K562 (cell line): Measurements from ENCODE around the gene UBR3. TPM values are rescaled to one million over a fixed set of nuclear protein-coding genes. Genes with fewer than 3 reads are reported as not detected.

Source experiments
- ATAC-seq: fragments of 200-7000 bp; cut with Tn5 transposase; 3 replicates; pipeline ENCODE4 v1.9.1; 2020; ENCODE audit warnings: moderate library complexity
- BruUV-seq: library from RNA; stranded (reverse); fragments of 400-500 nt; replicated peaks from 2 replicates; lab custom pipeline; 2021; lab: Mats Ljungman, UMichigan
- CTCF ChIA-PET: fragments of 300-600 bp; formaldehyde crosslinking; extraction: SDS; loops from one replicate; lab custom pipeline; 2021; ENCODE audit warnings: low intra/inter-chr PET ratio; lab: Yijun Ruan, JAX
- POLR2A ChIA-PET: fragments of 300-600, 350-650 bp; sonication (Branson Sonifier 250); formaldehyde crosslinking; extraction: SDS; loops from one replicate; lab custom pipeline; 2021; ENCODE audit warnings: antibody characterized with exemption, inconsistent platforms; lab: Yijun Ruan, JAX
- DNase-seq, 4 experiments: peaks; one replicate each; pipeline versions ENCODE4 v3.0.0 to v3.0.0-alpha.2; 2011 to 2018; ENCODE audit warnings: low spot score in 3 of 4, mixed read lengths in 3 of 4; ENCODE audit errors: extremely low read depth in 1 of 4
- FAIRE-seq: peaks from 2 replicates; lab custom pipeline; 2011; peaks lifted over from hg19 to GRCh38; lab: Jason Lieb, UNC
- H2AFZ ChIP-seq: 2 replicates; pipeline ENCODE4 v1.6.0; 2011; ENCODE audit warnings: low read depth, low read length, control low read depth, inconsistent platforms
- H3K27ac ChIP-seq: fragments of 200-600 bp; 3 replicates; pipeline ENCODE4 v1.8.0; 2011; ENCODE audit warnings: low read depth, mild to moderate bottlenecking, control low read depth, inconsistent platforms, low read length, moderate library complexity, mixed read lengths; ENCODE audit errors: extremely low read depth
- H3K27me3 ChIP-seq, 2 experiments: fragments of 300-600 bp in 1 of 2; 2 replicates in 1 of 2; 3 replicates in 1 of 2; pipeline versions ENCODE4 v1.6.0 to v1.8.0; 2011; ENCODE audit warnings: inconsistent platforms in 2 of 2, low read length in 2 of 2, mild to moderate bottlenecking in 1 of 2, mixed read lengths in 1 of 2, moderate library complexity in 1 of 2; ENCODE audit not compliant: control insufficient read depth in 2 of 2, insufficient read depth in 2 of 2
- H3K36me3 ChIP-seq: fragments of 300-600 bp; 3 replicates; pipeline ENCODE4 v1.8.0; 2011; ENCODE audit warnings: mild to moderate bottlenecking, low read length, inconsistent platforms; ENCODE audit not compliant: control insufficient read depth, insufficient read depth
- H3K4me1 ChIP-seq, 2 experiments: fragments of 200-600 bp in 1 of 2; replicated peaks in 1 of 2; 2 replicates in 1 of 2; 3 replicates in 1 of 2; pipeline versions ENCODE4 v1.5.1 to v1.8.0; 2011; ENCODE audit warnings: inconsistent platforms in 2 of 2, low read length in 2 of 2, mild to moderate bottlenecking in 1 of 2, mixed read lengths in 1 of 2, moderate library complexity in 1 of 2; ENCODE audit not compliant: control insufficient read depth in 2 of 2, insufficient read depth in 2 of 2
- H3K4me2 ChIP-seq: 2 replicates; pipeline ENCODE4 v1.6.1; 2011; ENCODE audit warnings: low read length, control low read depth, inconsistent platforms, mixed read lengths; ENCODE audit not compliant: insufficient read depth
- H3K4me3 ChIP-seq: fragments of 200-600 bp; sonication (generic), shearing (Covaris generic); 2 replicates; pipeline ENCODE4 v1.5.1; 2016; ENCODE audit warnings: control low read depth, inconsistent platforms
- H3K79me2 ChIP-seq: fragments of 200-600 bp; 3 replicates; pipeline ENCODE4 v1.8.0; 2011; ENCODE audit warnings: low read length, inconsistent platforms; ENCODE audit not compliant: control insufficient read depth, insufficient read depth
- H3K9ac ChIP-seq, 2 experiments: 2 replicates each; pipeline versions ENCODE4 v1.6.0 to v1.6.1; 2011; ENCODE audit warnings: low read depth in 2 of 2, low read length in 2 of 2, control low read depth in 1 of 2, inconsistent platforms in 1 of 2, mild to moderate bottlenecking in 1 of 2, mixed read lengths in 1 of 2; ENCODE audit not compliant: insufficient read depth in 1 of 2
- H3K9me1 ChIP-seq: one replicate; pipeline ENCODE4 v1.6.0; 2011; ENCODE audit warnings: inconsistent platforms, mild to moderate bottlenecking, low read length, moderate library complexity; ENCODE audit not compliant: control insufficient read depth, insufficient read depth
- H3K9me3 ChIP-seq: replicated peaks from 2 replicates; pipeline ENCODE4 v1.5.1; 2011; ENCODE audit warnings: low read depth, low read length, inconsistent platforms; ENCODE audit not compliant: control insufficient read depth, insufficient read depth
- H4K20me1 ChIP-seq: replicated peaks from 2 replicates; pipeline ENCODE4 v1.6.1; 2011; ENCODE audit warnings: low read length, inconsistent platforms, mixed read lengths; ENCODE audit not compliant: control insufficient read depth, insufficient read depth
- ADNP ChIP-seq: fragments of 200-800 bp; sonication (Bioruptor generic); IDR thresholded peaks from 2 replicates; pipeline ENCODE4 v1.6.1; 2016; ENCODE audit warnings: missing genetic modification characterization, missing compliant biosample characterization
- ELK3 ChIP-seq: fragments of 450-650 bp; formaldehyde crosslinking; IDR thresholded peaks from 2 replicates; pipeline ENCODE4 v1.4.0; 2020; ENCODE audit warnings: mild to moderate bottlenecking
- GTF2A2 ChIP-seq: IDR thresholded peaks from 2 replicates; pipeline ENCODE4 v1.6.1; 2016; ENCODE audit warnings: mild to moderate bottlenecking, missing genetic modification characterization, missing compliant biosample characterization
- NBN ChIP-seq: fragments of 450-650 bp; IDR thresholded peaks from 2 replicates; pipeline ENCODE4 v1.6.1; 2016; ENCODE audit warnings: low read depth, mild to moderate bottlenecking
- NR2C1 ChIP-seq, 2 experiments: fragments of 450-650 bp; IDR thresholded peaks; 2 replicates each; pipeline ENCODE4 v1.6.1; 2017; ENCODE audit warnings: mild to moderate bottlenecking in 2 of 2, antibody characterized with exemption in 1 of 2, inconsistent platforms in 1 of 2, missing compliant biosample characterization in 1 of 2, missing genetic modification characterization in 1 of 2
- POLR2H ChIP-seq: IDR thresholded peaks from 2 replicates; pipeline ENCODE4 v1.6.1; 2016; ENCODE audit warnings: missing genetic modification characterization, low read depth, mild to moderate bottlenecking, control low read depth, missing compliant biosample characterization, moderate library complexity
- SNRNP70 ChIP-seq: fragments of 200-400 bp; formaldehyde crosslinking; optimal IDR thresholded peaks from 2 replicates; pipeline ENCODE3; 2017; ENCODE audit warnings: low read depth, low read length
- ZNF282 ChIP-seq: sonication (generic); formaldehyde crosslinking; IDR thresholded peaks from 2 replicates; pipeline ENCODE4 v1.8.1; 2023; ENCODE audit warnings: missing genetic modification reagents
- WGBS: fragments of 100-300 bp; shearing (Covaris generic); methylation state at CpG from one replicate; pipeline ENCODE4 v1.1.6; 2016; ENCODE audit warnings: low coverage, mixed read lengths; ENCODE audit not compliant: insufficient coverage; ENCODE audit errors: missing lambda C conversion rate; 5-methylcytosine and 5-hydroxymethylcytosine counted together
- in situ Hi-C: fragments of 300-500 bp; cut with MboI; formaldehyde crosslinking; loops from 4 replicates; pipeline ENCODE4 v1.15.0; 2018; ENCODE audit warnings: inconsistent platforms, mixed read lengths
- intact Hi-C: fragments of 100-400 bp; cut with micrococcal nuclease; formaldehyde crosslinking; loops from 2 replicates; pipeline ENCODE4 v1.14.2; 2022
- polyA plus RNA-seq, 8 experiments: library from polyadenylated mRNA; depleted of rRNA in 4 of 8; stranded (reverse) in 5 of 8; unstranded in 3 of 8; fragments of >200 nt; fragmentation: Nextera tagmentation in 2 of 8; fragmentation: Illumina TruSeq in 1 of 8; extraction: Ambion mirVana in 2 of 8; extraction: Trizol in 1 of 8; gene quantifications; 2 replicates each; pipeline versions ENCODE4 v1.2.1 to v1.2.3, GENCODE V29; 2011 to 2014; ENCODE audit warnings: inconsistent platforms in 1 of 8, missing spikeins in 1 of 8
- total RNA-seq, 7 experiments: library from RNA; depleted of rRNA in 6 of 7; stranded (reverse); fragments of >200 nt in 6 of 7; fragmentation: Illumina TruSeq in 2 of 7; extraction: Trizol in 2 of 7; gene quantifications; 2 replicates each; pipeline versions ENCODE4 v1.2.1 to v1.2.3, GENCODE V29; 2011 to 2021; ENCODE audit warnings: low replicate concordance in 1 of 7

Gene UBR3
- total and polyA plus RNA-seq, 9 of the 15 experiments (the other 6 are each of a cell fraction or from before 2014, with no cell fraction given): 14.4 to 63.5 (median 40.4) TPM

GRCh38 chr2:170054997-170055396 is 227.7 kb downstream of the UBR3 start:
- CTCF ChIA-PET: no interaction called here
- intact Hi-C loops: no loop called here
- WGBS: 44% methylated on average over 5 of the region's 5 CpGs

More at GRCh38 chr2:170054997-170055396, 227.7 kb downstream of the UBR3 start:
- Histone ChIP-seq H2AFZ (no peak overlapping the region), H3K4me3 (no peak overlapping the region), H3K27me3 (no peaks in the 10 kb centered on the region), H3K27ac (no peak overlapping the region), H3K36me3 (peaks cover 53% of the 10 kb centered on the region), H3K9ac (peak overlapping the region in 1 of 2 experiments; percentile 10; a peak in 1 of 4 replicates), H4K20me1 (no peaks in the 10 kb centered on the region), H3K9me3 (no peaks in the 10 kb centered on the region), H3K79me2 (no peaks in the 10 kb centered on the region), H3K9me1 (no peaks in the 10 kb centered on the region), H3K4me2 (no peak overlapping the region), H3K4me1 (peaks cover 9 to 19% of the 10 kb centered on the region in 2 experiments; a peak in 4 of 5 replicates)
- peak; percentile 59 for ATAC-seq
- no peak for FAIRE-seq
- DNase-seq: peak in 1 of 4 experiments; percentile 36
- POLR2A ChIA-PET: interaction anchor here (0.8 to 2.5 kb wide), 3 partner anchors 11 to 42 kb away, joined by 3 to 8 read pairs (median 5); no protein-coding TSS in a partner anchor
- BruUV-seq: no TSS peak
- in situ Hi-C loops: no loop called here
- no peak for TF ChIP-seq NBN
- TF ChIP-seq ZNF282 (CRISPR knock-in tag): no peak
- no peak for TF ChIP-seq GTF2A2
- no peak for TF ChIP-seq ELK3 (CRISPR knock-in tag)
- TF ChIP-seq NR2C1 (IDR thresholded peaks at IDR 0.05): no peak
- TF ChIP-seq NR2C1 (tag; IDR thresholded peaks at IDR 0.05): no peak
- no peak for TF ChIP-seq ADNP (tag)
- no peak for TF ChIP-seq POLR2H (tag)
- TF ChIP-seq SNRNP70: no peak
